Activated naive CD8-positive, alpha-beta T cell treated with anti-CD3 and anti-CD28 coated beads for 36 hours (primary cell): ENCODE data around the gene SCAI. TPM values are rescaled to one million over a fixed set of nuclear protein-coding genes. Genes with fewer than 3 reads are reported as not detected.

Experiments
- DNase-seq: peaks from one replicate; pipeline ENCODE4 v3.0.0; 2021
- H3K27ac Mint-ChIP-seq: one replicate; pipeline ENCODE4 v1.8.0; 2022; ENCODE audit warnings: mild to moderate bottlenecking, moderate library complexity, mixed read lengths
- H3K27me3 Mint-ChIP-seq: one replicate; pipeline ENCODE4 v1.8.0; 2022; ENCODE audit warnings: mild to moderate bottlenecking, mixed read lengths
- H3K36me3 Mint-ChIP-seq: one replicate; pipeline ENCODE4 v1.8.0; 2021; ENCODE audit warnings: mild to moderate bottlenecking, mixed read lengths
- H3K4me1 Mint-ChIP-seq: one replicate; pipeline ENCODE4 v1.8.0; 2021; ENCODE audit warnings: mixed read lengths
- H3K4me3 Mint-ChIP-seq: one replicate; pipeline ENCODE4 v1.8.0; 2022; ENCODE audit warnings: mild to moderate bottlenecking, moderate library complexity, mixed read lengths
- H3K9me3 Mint-ChIP-seq: one replicate; pipeline ENCODE4 v1.8.0; 2022; ENCODE audit warnings: mixed read lengths
- total RNA-seq, 2 experiments: library from RNA; stranded (reverse); gene quantifications; one replicate each; pipeline ENCODE4 v1.2.3, GENCODE V29; 2021

SCAI gene
- total RNA-seq, 2 experiments from 2014 or later: 7.0 to 7.3 TPM

GRCh38 chr9:125161284-125161918 is 18.1 kb upstream of the SCAI start:
- Mint-ChIP-seq H3K36me3 (peaks cover 15% of the 10 kb centered on the region), H3K27ac (peak overlapping the region; percentile 40), H3K4me1 (peaks cover 7% of the 10 kb centered on the region), H3K9me3 (no peaks in the 10 kb centered on the region), H3K4me3 (no peak overlapping the region), H3K27me3 (no peaks in the 10 kb centered on the region)
- no peak for DNase-seq

GRCh38 chr9:125160750-125161149 is 17.4 kb upstream of the SCAI start:
- H3K27me3 Mint-ChIP-seq: no peaks in the 10 kb centered on the region
- peaks cover 15% of the 10 kb centered on the region for H3K36me3 Mint-ChIP-seq
- no peak overlapping the region for H3K27ac Mint-ChIP-seq
- no peaks in the 10 kb centered on the region for H3K9me3 Mint-ChIP-seq
- no peak for DNase-seq
- peaks cover 2% of the 10 kb centered on the region for H3K4me1 Mint-ChIP-seq
- H3K4me3 Mint-ChIP-seq: no peak overlapping the region

- peaks cover 2% of the 10 kb centered on the region for H3K4me1 Mint-ChIP-seq
- H3K36me3 Mint-ChIP-seq: peaks cover 20% of the 10 kb centered on the region
These were observed 13.2 kb upstream of the SCAI start for GRCh38 chr9:125156551-125156950.

DNA sequence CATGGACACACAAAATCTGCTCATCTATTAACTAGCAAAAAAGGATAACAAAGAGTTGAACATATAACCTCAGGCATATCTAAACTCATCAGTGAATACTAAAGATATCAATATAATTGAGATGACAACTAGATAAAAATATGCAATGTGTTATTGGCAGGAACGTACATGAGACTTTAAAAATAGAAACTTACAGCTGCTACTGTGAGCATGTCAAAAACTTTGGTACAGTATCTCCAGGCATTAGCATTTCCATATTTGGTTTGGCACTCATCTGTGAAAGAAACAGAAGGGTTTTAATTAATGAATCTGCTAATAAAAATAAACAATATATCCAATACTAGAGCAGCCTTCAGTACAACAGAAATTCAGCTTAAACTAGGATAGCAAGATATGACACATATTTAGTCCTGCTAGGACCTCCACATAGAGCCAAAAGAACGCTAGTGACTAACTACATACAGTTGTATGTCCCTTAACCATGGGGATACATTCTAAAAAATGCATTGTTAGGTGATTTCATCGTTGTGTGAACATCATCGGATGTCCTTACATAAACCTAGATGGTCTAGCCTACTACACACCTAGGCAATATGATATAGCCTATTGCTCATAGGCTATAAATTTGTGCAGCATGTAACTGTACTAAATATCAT is 10.5 kb upstream of the SCAI start:
- no peaks in the 10 kb centered on the region for H3K4me1 Mint-ChIP-seq
- H3K4me3 Mint-ChIP-seq: no peak overlapping the region
- H3K9me3 Mint-ChIP-seq: no peaks in the 10 kb centered on the region
- H3K36me3 Mint-ChIP-seq: peaks cover 13% of the 10 kb centered on the region
- no peaks in the 10 kb centered on the region for H3K27me3 Mint-ChIP-seq
- H3K27ac Mint-ChIP-seq: no peak overlapping the region
- DNase-seq: no peak

More at GRCh38 chr9:125156551-125156950, 13.2 kb upstream of the SCAI start:
- no peak overlapping the region for H3K27ac Mint-ChIP-seq
- H3K9me3 Mint-ChIP-seq: no peaks in the 10 kb centered on the region
- DNase-seq: no peak
- H3K27me3 Mint-ChIP-seq: no peaks in the 10 kb centered on the region
- no peak overlapping the region for H3K4me3 Mint-ChIP-seq

DNA sequence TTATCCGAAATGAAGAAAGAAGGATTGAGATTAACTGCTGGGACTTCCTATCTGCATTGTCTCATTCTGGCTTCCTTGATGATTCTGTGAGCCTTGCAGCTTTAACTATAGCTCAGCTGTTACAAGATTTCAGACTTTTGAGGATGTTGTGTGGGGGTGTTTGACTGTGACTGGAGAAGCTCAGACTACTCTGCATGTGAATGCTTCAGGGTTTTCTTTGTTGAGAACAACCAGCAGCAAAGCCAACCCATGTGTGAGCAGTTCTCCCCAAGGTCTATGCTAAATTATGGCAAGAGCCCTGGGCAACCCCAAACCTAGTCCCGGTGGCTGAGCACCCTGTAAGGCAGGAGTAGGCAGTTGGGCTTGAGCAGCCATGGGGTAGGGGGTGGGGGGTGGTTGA is 8.4 kb upstream of the SCAI start:
- H3K27ac Mint-ChIP-seq: no peak overlapping the region
- no peak overlapping the region for H3K4me3 Mint-ChIP-seq
- no peaks in the 10 kb centered on the region for H3K9me3 Mint-ChIP-seq
- H3K4me1 Mint-ChIP-seq: peaks cover 3% of the 10 kb centered on the region
- DNase-seq: no peak
- peaks cover 9% of the 10 kb centered on the region for H3K36me3 Mint-ChIP-seq
- no peaks in the 10 kb centered on the region for H3K27me3 Mint-ChIP-seq

DNA sequence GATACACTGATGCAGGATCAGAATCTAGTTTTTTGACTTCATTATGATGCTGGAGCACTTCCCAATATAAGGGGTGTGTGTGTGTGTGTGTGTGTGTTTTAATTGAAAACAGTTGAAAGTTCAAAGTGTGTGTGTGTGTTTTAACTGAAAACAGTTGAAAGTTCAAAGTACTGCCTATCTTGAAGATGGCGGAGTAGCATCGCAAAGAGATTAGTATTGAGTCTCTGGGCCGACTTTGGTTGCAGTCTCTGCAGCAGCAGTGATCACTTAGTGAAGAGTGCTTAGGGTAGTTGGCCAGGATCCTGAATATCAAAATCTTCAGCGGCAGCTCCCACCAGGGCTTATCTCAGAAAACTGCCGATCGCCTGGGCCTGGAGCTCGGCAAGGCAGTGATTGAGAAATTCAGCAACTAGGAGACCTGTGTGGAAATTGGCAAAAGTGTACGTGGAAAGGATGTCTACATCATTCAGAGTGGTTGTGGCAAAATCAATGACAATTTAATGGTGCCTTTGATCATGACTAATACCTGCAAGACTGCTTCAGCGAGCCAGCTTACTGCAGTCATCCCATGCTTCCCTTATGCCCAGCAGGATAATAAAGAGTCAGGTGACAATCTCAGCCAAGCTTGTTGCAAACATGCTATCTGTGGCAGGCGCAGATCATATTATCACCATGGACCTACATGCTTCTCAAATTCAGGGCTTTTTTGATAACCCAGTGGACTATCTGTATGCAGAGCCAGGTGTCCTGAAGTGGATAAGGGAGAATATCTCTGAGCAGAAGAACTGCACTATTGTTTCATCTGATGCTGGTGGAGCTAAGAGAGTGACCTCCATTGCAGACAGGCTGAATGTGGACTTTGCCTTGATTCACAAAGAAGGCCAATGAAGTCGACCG is 7.3 kb upstream of the SCAI start:
- Mint-ChIP-seq H3K4me3 (no peak overlapping the region), H3K36me3 (peaks cover 9% of the 10 kb centered on the region), H3K4me1 (peaks cover 8% of the 10 kb centered on the region), H3K27ac (no peak overlapping the region), H3K27me3 (no peaks in the 10 kb centered on the region), H3K9me3 (no peaks in the 10 kb centered on the region)
- no peak for DNase-seq

DNA sequence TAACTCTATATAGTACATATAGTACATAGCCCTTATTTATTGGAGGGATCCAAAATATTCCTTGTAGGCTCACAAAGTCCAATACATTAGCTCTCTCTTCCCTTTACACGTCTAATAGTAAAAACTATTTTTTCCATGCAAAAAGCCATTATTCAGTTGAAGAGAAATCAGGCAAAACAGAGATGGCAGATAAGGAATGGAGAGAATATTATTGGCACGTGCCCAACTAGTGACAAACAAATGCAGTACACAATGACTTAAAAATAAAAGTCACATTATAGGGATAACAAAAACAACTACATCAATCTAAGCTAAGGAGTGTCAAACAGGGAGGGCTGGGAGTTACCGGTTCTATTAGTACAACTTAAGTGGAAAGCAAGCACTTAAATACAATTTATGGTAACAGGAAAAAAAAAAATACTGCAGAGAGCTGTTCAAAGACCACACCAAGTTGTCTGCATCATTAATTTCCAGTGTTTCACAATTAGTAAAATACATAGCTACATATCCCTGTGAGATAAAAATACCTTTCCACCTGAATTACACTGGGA is 4.1 kb upstream of the SCAI start:
- Mint-ChIP-seq H3K9me3 (no peaks in the 10 kb centered on the region), H3K4me1 (peaks cover 15% of the 10 kb centered on the region), H3K27me3 (no peaks in the 10 kb centered on the region), H3K4me3 (no peak overlapping the region), H3K36me3 (no peaks in the 10 kb centered on the region), H3K27ac (no peak overlapping the region)
- no peak for DNase-seq

DNA sequence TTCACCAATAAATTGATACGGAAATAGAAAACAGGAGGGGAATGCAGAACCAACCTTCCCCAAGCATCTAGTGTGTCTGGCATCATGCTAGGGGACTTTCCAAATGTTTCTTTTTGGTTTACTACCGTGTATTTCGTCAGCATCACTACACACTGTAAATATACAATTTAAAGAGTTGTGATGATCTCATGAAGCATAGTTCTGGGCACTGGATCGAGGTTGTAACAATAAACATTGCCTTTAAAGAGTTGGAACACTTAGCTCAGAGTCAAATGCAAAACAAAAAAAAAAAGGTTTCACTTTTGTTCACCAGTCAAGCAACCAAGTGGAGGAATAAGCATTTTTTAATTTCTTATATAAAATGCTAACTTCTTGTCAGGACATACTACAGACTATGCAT is 2.9 kb upstream of the SCAI start:
- H3K27me3 Mint-ChIP-seq: no peaks in the 10 kb centered on the region
- DNase-seq: no peak
- peak overlapping the region; percentile 11 for H3K27ac Mint-ChIP-seq
- no peak overlapping the region for H3K4me3 Mint-ChIP-seq
- H3K36me3 Mint-ChIP-seq: no peaks in the 10 kb centered on the region
- no peaks in the 10 kb centered on the region for H3K9me3 Mint-ChIP-seq
- H3K4me1 Mint-ChIP-seq: peaks cover 25% of the 10 kb centered on the region

GRCh38 chr9:125145425-125145824 is 2.1 kb upstream of the SCAI start:
- peaks cover 25% of the 10 kb centered on the region for H3K4me1 Mint-ChIP-seq
- no peaks in the 10 kb centered on the region for H3K36me3 Mint-ChIP-seq
- H3K4me3 Mint-ChIP-seq: no peak overlapping the region
- no peak overlapping the region for H3K27ac Mint-ChIP-seq
- H3K9me3 Mint-ChIP-seq: no peaks in the 10 kb centered on the region
- DNase-seq: no peak
- no peaks in the 10 kb centered on the region for H3K27me3 Mint-ChIP-seq

DNA sequence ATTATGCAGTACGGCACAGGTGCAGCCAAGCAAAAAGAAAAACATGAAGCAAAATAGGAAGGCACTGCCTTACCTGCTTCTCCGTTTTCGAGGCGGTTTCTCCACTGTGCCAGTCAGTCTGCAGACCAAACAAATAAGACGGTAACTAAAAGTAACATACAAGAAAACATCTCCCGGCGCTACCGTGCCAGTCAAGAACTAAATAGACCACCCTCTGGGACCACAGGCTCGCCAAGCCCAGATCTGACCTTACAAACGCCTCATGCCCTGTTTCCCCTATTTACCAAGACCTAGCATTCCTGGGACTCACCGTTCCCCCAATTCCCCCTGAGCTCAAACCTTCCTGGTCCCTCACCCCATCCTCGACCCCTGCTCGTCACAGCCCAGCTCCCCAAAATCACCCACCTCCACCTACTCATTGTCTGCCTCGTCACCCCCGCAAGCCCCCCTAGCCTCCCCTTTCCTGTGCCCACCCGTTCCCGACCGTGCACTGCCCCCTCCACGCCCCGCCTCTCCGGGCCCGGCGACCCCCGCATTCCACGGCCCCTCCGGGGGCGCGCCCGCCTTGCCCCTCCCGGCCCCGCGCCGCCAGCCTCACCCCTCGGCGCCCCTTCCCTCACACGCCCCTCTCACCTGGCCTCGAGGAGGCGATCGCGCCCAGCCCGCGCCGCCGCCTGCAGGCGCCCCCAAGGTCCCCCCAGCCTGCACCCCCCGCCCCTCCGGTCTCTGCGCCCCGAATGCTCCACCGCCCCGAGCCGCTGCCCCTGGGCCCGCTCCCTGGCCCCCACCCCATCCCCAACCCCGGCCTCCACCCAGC is 560 bp downstream of the SCAI start:
- Mint-ChIP-seq H3K4me3 (peak overlapping the region; percentile 96), H3K36me3 (peaks cover 4% of the 10 kb centered on the region), H3K4me1 (peaks cover 29% of the 10 kb centered on the region), H3K27ac (peak overlapping the region; percentile 78), H3K9me3 (no peaks in the 10 kb centered on the region), H3K27me3 (no peaks in the 10 kb centered on the region)
- DNase-seq: no peak

- peaks cover 4% of the 10 kb centered on the region for H3K36me3 Mint-ChIP-seq
- peak overlapping the region; percentile 96 for H3K4me3 Mint-ChIP-seq
- H3K9me3 Mint-ChIP-seq: no peaks in the 10 kb centered on the region
- H3K27me3 Mint-ChIP-seq: no peaks in the 10 kb centered on the region
- no peak for DNase-seq
- no peak overlapping the region for H3K27ac Mint-ChIP-seq
- H3K4me1 Mint-ChIP-seq: peaks cover 27% of the 10 kb centered on the region
These were observed 1.6 kb downstream of the SCAI start for GRCh38 chr9:125141751-125142150.

DNA sequence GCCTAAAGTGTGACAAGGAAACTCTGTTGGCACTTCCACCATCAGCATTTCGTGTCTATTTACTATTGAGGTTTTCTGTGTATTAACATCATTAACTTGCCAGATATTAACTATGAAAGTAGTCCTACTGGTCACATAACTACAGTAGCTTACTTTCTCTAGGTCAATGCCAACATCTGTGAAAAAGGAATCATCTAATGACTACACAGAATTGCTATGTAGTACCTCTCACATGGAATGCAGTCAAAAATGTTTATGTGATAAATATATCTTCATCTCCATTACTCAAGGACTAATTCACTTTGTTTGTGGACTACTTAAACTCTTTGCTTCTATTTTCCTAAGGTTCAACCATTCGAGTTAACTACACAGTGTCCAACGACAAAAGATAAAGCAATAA is 2.1 kb downstream of the SCAI start:
- Mint-ChIP-seq H3K4me1 (peaks cover 24% of the 10 kb centered on the region), H3K27ac (no peak overlapping the region), H3K27me3 (no peaks in the 10 kb centered on the region), H3K4me3 (no peak overlapping the region), H3K9me3 (no peaks in the 10 kb centered on the region), H3K36me3 (peaks cover 4% of the 10 kb centered on the region)
- no peak for DNase-seq

DNA sequence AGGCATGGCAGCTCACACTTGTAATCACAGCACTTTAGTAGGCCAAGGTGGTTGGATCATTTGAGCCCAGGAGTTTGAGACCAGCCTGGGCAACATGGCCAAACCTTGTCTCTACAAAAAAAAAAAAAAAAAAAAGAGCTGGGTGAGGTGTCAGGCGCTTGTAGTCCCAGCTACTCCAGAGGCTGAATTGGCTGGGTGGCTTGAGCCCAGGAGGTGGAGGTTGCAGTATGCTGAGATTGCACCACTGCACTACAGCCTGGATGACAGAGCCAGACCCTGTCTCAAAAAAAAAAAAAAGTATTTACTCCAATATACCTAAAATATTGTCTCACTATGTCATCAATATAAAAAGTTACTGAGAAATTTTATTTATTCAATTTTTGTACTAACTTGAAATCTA is 2.8 kb downstream of the SCAI start:
- DNase-seq: no peak
- H3K27me3 Mint-ChIP-seq: no peaks in the 10 kb centered on the region
- H3K9me3 Mint-ChIP-seq: no peaks in the 10 kb centered on the region
- H3K4me3 Mint-ChIP-seq: no peak overlapping the region
- H3K27ac Mint-ChIP-seq: no peak overlapping the region
- H3K4me1 Mint-ChIP-seq: peaks cover 21% of the 10 kb centered on the region
- H3K36me3 Mint-ChIP-seq: peaks cover 4% of the 10 kb centered on the region

- peaks cover 25% of the 10 kb centered on the region for H3K4me1 Mint-ChIP-seq
- no peak overlapping the region for H3K27ac Mint-ChIP-seq
- DNase-seq: no peak
- H3K27me3 Mint-ChIP-seq: no peaks in the 10 kb centered on the region
- peaks cover 11% of the 10 kb centered on the region for H3K9me3 Mint-ChIP-seq
- H3K36me3 Mint-ChIP-seq: peaks cover 15% of the 10 kb centered on the region
- H3K4me3 Mint-ChIP-seq: no peak overlapping the region
These were observed 6.1 kb downstream of the SCAI start for GRCh38 chr9:125137200-125137599.
